HUES64 (cell line): ENCODE results near the gene R3HDM2.
"Not testable (repeated sequence)": the region's sequence is repeated elsewhere in the genome, so short reads cannot be mapped to it uniquely, and the experiment has no call there.

Source experiments
- H3K27ac ChIP-seq: 2 replicates; pipeline ENCODE4 v1.7.0; 2013; ENCODE audit warnings: low read depth, low read length, inconsistent platforms
- H3K27me3 ChIP-seq: 2 replicates; pipeline ENCODE4 v1.6.1; 2013; ENCODE audit warnings: mild to moderate bottlenecking, low read length; ENCODE audit not compliant: insufficient read depth
- H3K36me3 ChIP-seq: 2 replicates; pipeline ENCODE4 v1.6.1; 2013; ENCODE audit warnings: mild to moderate bottlenecking, low read length; ENCODE audit not compliant: insufficient read depth
- H3K4me1 ChIP-seq: 2 replicates; pipeline ENCODE4 v1.6.1; 2013; ENCODE audit warnings: mild to moderate bottlenecking, low read length, moderate library complexity; ENCODE audit not compliant: insufficient read depth
- H3K4me3 ChIP-seq: 2 replicates; pipeline ENCODE4 v1.5.1; 2013; ENCODE audit warnings: mild to moderate bottlenecking, low read length, moderate library complexity
- H3K9ac ChIP-seq: 2 replicates; pipeline ENCODE4 v1.6.1; 2013; ENCODE audit warnings: mild to moderate bottlenecking, low read depth, low read length
- H3K9me3 ChIP-seq: 2 replicates; pipeline ENCODE4 v1.6.1; 2013; ENCODE audit warnings: low read depth, low read length; ENCODE audit not compliant: insufficient read depth
- WGBS: fragments of 150-250, 120-280 bp; methylation state at CpG from one replicate; pipeline ENCODE4 v1.1.7; 2013; ENCODE audit warnings: missing lambda C conversion rate; 5-methylcytosine and 5-hydroxymethylcytosine counted together

The R3HDM2 gene

GRCh38 chr12:57276233-57276632 lies 154.6 kb downstream of the R3HDM2 start:
- not testable (repeated sequence) for H3K9me3 ChIP-seq, H3K9ac ChIP-seq, H3K27ac ChIP-seq, H3K27me3 ChIP-seq, H3K4me3 ChIP-seq
- Histone ChIP-seq H3K36me3 (peaks cover 40% of the 10 kb centered on the region), H3K4me1 (peaks cover 12% of the 10 kb centered on the region; the same call in 1 of the 2 replicates)
- WGBS, result 94% methylated on average over 5 of the region's 6 CpGs

- Histone ChIP-seq H3K36me3 (peaks cover 39% of the 10 kb centered on the region), H3K27ac (no peak overlapping the region), H3K9ac (no peak overlapping the region), H3K9me3 (no peaks in the 10 kb centered on the region), H3K27me3 (no peaks in the 10 kb centered on the region), H3K4me3 (no peak overlapping the region), H3K4me1 (no peaks in the 10 kb centered on the region)
Measured at GRCh38 chr12:57273516-57273915, 157.3 kb downstream of the R3HDM2 start.

GRCh38 chr12:57272337-57273151 lies 158.3 kb downstream of the R3HDM2 start:
- Histone ChIP-seq H3K27ac (no peak overlapping the region), H3K36me3 (peaks cover 43% of the 10 kb centered on the region), H3K27me3 (no peaks in the 10 kb centered on the region), H3K9me3 (no peaks in the 10 kb centered on the region), H3K4me3 (no peak overlapping the region), H3K4me1 (no peaks in the 10 kb centered on the region), H3K9ac (no peak overlapping the region)
- 84% methylated on average over 7 of the region's 7 CpGs for WGBS

- H3K27me3 ChIP-seq, result no peaks in the 10 kb centered on the region
- no peak overlapping the region for H3K27ac ChIP-seq
- no peaks in the 10 kb centered on the region for H3K9me3 ChIP-seq
- peaks cover 51% of the 10 kb centered on the region for H3K36me3 ChIP-seq
- 38% methylated on average over 1 of the region's 1 CpG for WGBS
- no peaks in the 10 kb centered on the region for H3K4me1 ChIP-seq
- H3K4me3 ChIP-seq, result no peak overlapping the region
- H3K9ac ChIP-seq, result no peak overlapping the region
Measured at GRCh38 chr12:57270966-57271470, 159.8 kb downstream of the R3HDM2 start.

- no peaks in the 10 kb centered on the region for H3K9me3 ChIP-seq
- H3K36me3 ChIP-seq, result peaks cover 52% of the 10 kb centered on the region
- no peak overlapping the region for H3K4me3 ChIP-seq
- no peaks in the 10 kb centered on the region for H3K4me1 ChIP-seq
- H3K27ac ChIP-seq, result no peak overlapping the region
- no peaks in the 10 kb centered on the region for H3K27me3 ChIP-seq
- WGBS, result 94% methylated on average over 7 of the region's 7 CpGs
- H3K9ac ChIP-seq, result no peak overlapping the region
Measured at GRCh38 chr12:57268264-57268663, 162.6 kb downstream of the R3HDM2 start.

GRCh38 chr12:57266681-57267080 lies 164.2 kb downstream of the R3HDM2 start:
- Histone ChIP-seq H3K27me3 (no peaks in the 10 kb centered on the region), H3K4me3 (no peak overlapping the region), H3K36me3 (peaks cover 42% of the 10 kb centered on the region), H3K27ac (no peak overlapping the region), H3K4me1 (peaks cover 6% of the 10 kb centered on the region; the same call in 1 of the 2 replicates), H3K9me3 (no peaks in the 10 kb centered on the region), H3K9ac (no peak overlapping the region)

- no peak overlapping the region for H3K27ac ChIP-seq
- H3K27me3 ChIP-seq, result no peaks in the 10 kb centered on the region
- 94% methylated on average over 2 of the region's 2 CpGs for WGBS
- peaks cover 33% of the 10 kb centered on the region for H3K36me3 ChIP-seq
- H3K4me1 ChIP-seq, result peaks cover 17% of the 10 kb centered on the region
- H3K9me3 ChIP-seq, result no peaks in the 10 kb centered on the region
- H3K4me3 ChIP-seq, result no peak overlapping the region
- H3K9ac ChIP-seq, result no peak overlapping the region
Measured at GRCh38 chr12:57263096-57263495, 167.7 kb downstream of the R3HDM2 start.

GRCh38 chr12:57262126-57262822 lies 168.6 kb downstream of the R3HDM2 start:
- WGBS, result 92% methylated on average over 2 of the region's 3 CpGs
- Histone ChIP-seq H3K9ac (no peak overlapping the region), H3K4me3 (no peak overlapping the region), H3K36me3 (peaks cover 34% of the 10 kb centered on the region), H3K27me3 (no peaks in the 10 kb centered on the region), H3K27ac (no peak overlapping the region), H3K4me1 (peaks cover 17% of the 10 kb centered on the region), H3K9me3 (no peaks in the 10 kb centered on the region)

GRCh38 chr12:57261428-57261865 lies 169.4 kb downstream of the R3HDM2 start:
- WGBS, result 28% methylated on average over 1 of the region's 2 CpGs
- H3K27me3 ChIP-seq, result no peaks in the 10 kb centered on the region
- no peak overlapping the region for H3K4me3 ChIP-seq
- H3K9ac ChIP-seq, result no peak overlapping the region
- no peaks in the 10 kb centered on the region for H3K9me3 ChIP-seq
- peaks cover 17% of the 10 kb centered on the region for H3K4me1 ChIP-seq
- H3K36me3 ChIP-seq, result peaks cover 34% of the 10 kb centered on the region
- H3K27ac ChIP-seq, result no peak overlapping the region

GRCh38 chr12:57260366-57260765 lies 170.5 kb downstream of the R3HDM2 start:
- H3K36me3 ChIP-seq, result peaks cover 41% of the 10 kb centered on the region
- H3K9ac ChIP-seq, result no peak overlapping the region
- H3K27ac ChIP-seq, result no peak overlapping the region
- no peaks in the 10 kb centered on the region for H3K27me3 ChIP-seq
- H3K4me3 ChIP-seq, result no peak overlapping the region
- WGBS, result 87% methylated on average over 4 of the region's 4 CpGs
- no peaks in the 10 kb centered on the region for H3K9me3 ChIP-seq
- H3K4me1 ChIP-seq, result peaks cover 17% of the 10 kb centered on the region
